Fibroblast of lung (primary cell): ENCODE results near the gene CEP43.

Experiments used
- CTCF ChIP-seq, 2 donors: IDR thresholded peaks in 1 of 2; conservative IDR thresholded peaks in 1 of 2; 1 replicate in 1 of 2; 2 replicates in 1 of 2; pipeline ENCODE4 v1.5.1; 2011 to 2012; ENCODE audit warnings: low read length in 2 of 2, control low read depth in 1 of 2, inconsistent platforms in 1 of 2, low read depth in 1 of 2, mild to moderate bottlenecking in 1 of 2
- EZH2 ChIP-seq: IDR thresholded peaks from 2 replicates; pipeline ENCODE4 v1.5.1; 2012; ENCODE audit warnings: low read length, control low read depth, mild to moderate bottlenecking; ENCODE audit errors: missing control alignments

DNA sequence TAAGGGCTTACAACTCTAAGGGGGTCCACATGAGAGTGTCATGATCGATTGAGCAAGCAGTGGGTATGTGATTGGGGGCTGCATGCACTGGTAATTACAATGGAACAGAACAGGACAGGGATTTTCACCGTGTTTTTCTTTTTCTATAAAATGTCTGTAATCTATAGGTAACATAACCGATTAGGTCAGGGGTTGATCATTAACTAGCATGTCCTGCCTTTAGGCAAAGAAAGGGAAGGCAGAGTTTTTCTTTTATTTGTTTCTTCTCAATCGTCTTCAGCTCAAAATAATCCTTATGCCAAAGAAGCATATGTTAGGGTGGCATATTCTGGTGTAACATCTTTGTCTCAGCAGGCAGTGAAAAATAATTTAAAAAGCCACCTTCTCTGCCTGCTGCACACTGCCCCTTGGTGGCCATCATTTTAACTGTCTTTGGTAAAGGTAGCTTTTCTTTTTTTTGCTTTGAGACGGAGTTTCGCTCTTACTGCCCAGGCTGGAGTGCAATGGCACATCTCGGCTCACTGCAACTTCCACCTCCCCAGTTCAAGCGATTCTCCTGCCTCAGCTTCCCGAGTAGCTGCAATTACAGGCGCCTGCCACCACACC is 9.7 kb upstream of the CEP43 start:
- TF ChIP-seq CTCF (conservative IDR thresholded peaks at IDR 0.05 in 1 of 2, IDR thresholded peaks at IDR 0.05 in 1 of 2; ENCODE audit: low read depth in 1 of 2, low read length in 2 of 2) (peak; percentile 52 to 64), EZH2 (no peak)
